ENCODE data around the gene KLRC4.
"Not testable (repeated sequence)": the region's sequence is repeated elsewhere in the genome, so short reads cannot be mapped to it uniquely, and the experiment has no call there.

Gene KLRC4

GRCh38 chr12:10396176-10396575 lies 13.4 kb downstream of the KLRC4 start:
- not testable (repeated sequence) for DNase-seq

GRCh38 chr12:10395390-10395998 lies 14.1 kb downstream of the KLRC4 start:
- no peak for DNase-seq

GRCh38 chr12:10394531-10395152 lies 14.9 kb downstream of the KLRC4 start:
- not testable (repeated sequence) for DNase-seq

- no peak for DNase-seq
These were observed 16.3 kb downstream of the KLRC4 start for GRCh38 chr12:10393291-10393690.

- DNase-seq = no peak
These were observed 17.1 kb downstream of the KLRC4 start for GRCh38 chr12:10392394-10392930.

- DNase-seq = not testable (repeated sequence)
These were observed 18.6 kb downstream of the KLRC4 start for GRCh38 chr12:10390991-10391390.

- DNase-seq = no peak
These were observed 19.7 kb downstream of the KLRC4 start, which contains the start of gene KLRK1 for GRCh38 chr12:10389904-10390303. Gene KLRK1, minus strand, starts transcription at chr12:10390041. Its CDS starts 1,231 bp downstream, at chr12:10388810.

GRCh38 chr12:10388624-10389413 lies 20.7 kb downstream of the KLRC4 start:
- no peak for DNase-seq

- DNase-seq = not testable (repeated sequence)
These were observed 22.1 kb downstream of the KLRC4 start for GRCh38 chr12:10387498-10387897.

- no peak for DNase-seq
These were observed 22.7 kb downstream of the KLRC4 start for GRCh38 chr12:10386857-10387256.

GRCh38 chr12:10385166-10385613 lies 24.4 kb downstream of the KLRC4 start:
- DNase-seq = no peak

GRCh38 chr12:10384191-10384590 lies 25.4 kb downstream of the KLRC4 start:
- no peak for DNase-seq

- no peak for DNase-seq
These were observed 27.5 kb downstream of the KLRC4 start for GRCh38 chr12:10381928-10382628.

- not testable (repeated sequence) for DNase-seq
These were observed 30.8 kb downstream of the KLRC4 start for GRCh38 chr12:10378737-10379136.

GRCh38 chr12:10374624-10375018 lies 34.9 kb downstream of the KLRC4 start:
- no peak for DNase-seq

- DNase-seq = no peak
These were observed 37.0 kb downstream of the KLRC4 start for GRCh38 chr12:10372559-10372958.

GRCh38 chr12:10371893-10372535 lies 37.5 kb downstream of the KLRC4 start:
- not testable (repeated sequence) for DNase-seq

- no peak for DNase-seq
These were observed 39.8 kb downstream of the KLRC4 start for GRCh38 chr12:10369557-10370415.

- no peak for DNase-seq
These were observed 41.1 kb downstream of the KLRC4 start for GRCh38 chr12:10368206-10369171.

GRCh38 chr12:10367714-10368113 lies 41.8 kb downstream of the KLRC4 start:
- DNase-seq = not testable (repeated sequence)

All from activated effector memory CD4-positive, alpha-beta T cell treated with Interleukin-2 at 50 U/mL for 16 hours (primary cell).